Vagina (tissue), 2 donors: ENCODE data around the gene DOCK2. TPM values are rescaled to one million over a fixed set of nuclear protein-coding genes. Genes with fewer than 3 reads are reported as not detected.

ENCODE experiments used
- DNase-seq, 2 donors: peaks; one replicate each; pipeline ENCODE4 v3.0.0-alpha.2; 2017; ENCODE audit errors: extremely low spot score in 2 of 2
- H3K27ac ChIP-seq: fragments of 200-600 bp; sonication (generic); one replicate; pipeline ENCODE4 v1.5.1; 2019
- H3K27me3 ChIP-seq: fragments of 200-600 bp; sonication (generic); one replicate; pipeline ENCODE4 v1.5.1; 2019
- H3K36me3 ChIP-seq, 2 donors: fragments of 200-600 bp; sonication (generic); one replicate each; pipeline ENCODE4 v1.5.1; 2017 to 2019
- H3K4me1 ChIP-seq: fragments of 200-600 bp; sonication (generic); one replicate; pipeline ENCODE4 v1.5.1; 2019
- H3K4me3 ChIP-seq, 2 donors: fragments of 200-600 bp; sonication (generic); 1 replicate in 1 of 2; 2 replicates in 1 of 2; pipeline ENCODE4 v1.5.1; 2016 to 2019
- H3K9me3 ChIP-seq: fragments of 200-600 bp; sonication (generic); one replicate; pipeline ENCODE4 v1.5.1; 2019
- POLR2A ChIP-seq, 2 donors: fragments of 450-650 bp; IDR thresholded peaks; one replicate each; pipeline ENCODE4 v1.6.1; 2017; ENCODE audit warnings: antibody characterized with exemption in 2 of 2, mild to moderate bottlenecking in 2 of 2, moderate library complexity in 2 of 2
- POLR2AphosphoS5 ChIP-seq, 2 donors: sonication (generic); formaldehyde crosslinking; IDR thresholded peaks; one replicate each; pipeline ENCODE4 v1.9.0; 2017; ENCODE audit warnings: antibody characterized with exemption in 2 of 2, mild to moderate bottlenecking in 2 of 2, low read depth in 1 of 2; ENCODE audit not compliant: insufficient read depth in 1 of 2
- intact Hi-C: fragments of 100-400 bp; cut with DNase I; formaldehyde crosslinking; loops from one replicate; pipeline ENCODE4 v1.15.1; 2023
- total RNA-seq: library from RNA; depleted of rRNA; stranded (reverse); fragments of >200 nt; gene quantifications from one replicate; pipeline ENCODE4 v1.2.3, GENCODE V29; 2016
- TF ChIP-seq, protein P1 (sequence below), 3 experiments: fragments of 450-650 bp in 2 of 3; fragments of 200-600 bp in 1 of 3; sonication (generic) in 1 of 3; IDR thresholded peaks; one replicate each; pipeline ENCODE4 v1.5.1; 2017 to 2019; ENCODE audit warnings: antibody characterized with exemption in 3 of 3, mild to moderate bottlenecking in 2 of 3, moderate library complexity in 2 of 3

Gene DOCK2
- total RNA-seq, 1 donor from 2014 or later: 18.2 TPM

- no peak for DNase-seq
- Histone ChIP-seq H3K4me3 (no peak overlapping the region), H3K27me3 (no peaks in the 10 kb centered on the region), H3K4me1 (no peaks in the 10 kb centered on the region), H3K36me3 (no peaks in the 10 kb centered on the region), H3K9me3 (no peaks in the 10 kb centered on the region), H3K27ac (no peak overlapping the region)
- TF ChIP-seq POLR2A (IDR thresholded peaks at IDR 0.05): no peak
- TF ChIP-seq, protein P1, sequence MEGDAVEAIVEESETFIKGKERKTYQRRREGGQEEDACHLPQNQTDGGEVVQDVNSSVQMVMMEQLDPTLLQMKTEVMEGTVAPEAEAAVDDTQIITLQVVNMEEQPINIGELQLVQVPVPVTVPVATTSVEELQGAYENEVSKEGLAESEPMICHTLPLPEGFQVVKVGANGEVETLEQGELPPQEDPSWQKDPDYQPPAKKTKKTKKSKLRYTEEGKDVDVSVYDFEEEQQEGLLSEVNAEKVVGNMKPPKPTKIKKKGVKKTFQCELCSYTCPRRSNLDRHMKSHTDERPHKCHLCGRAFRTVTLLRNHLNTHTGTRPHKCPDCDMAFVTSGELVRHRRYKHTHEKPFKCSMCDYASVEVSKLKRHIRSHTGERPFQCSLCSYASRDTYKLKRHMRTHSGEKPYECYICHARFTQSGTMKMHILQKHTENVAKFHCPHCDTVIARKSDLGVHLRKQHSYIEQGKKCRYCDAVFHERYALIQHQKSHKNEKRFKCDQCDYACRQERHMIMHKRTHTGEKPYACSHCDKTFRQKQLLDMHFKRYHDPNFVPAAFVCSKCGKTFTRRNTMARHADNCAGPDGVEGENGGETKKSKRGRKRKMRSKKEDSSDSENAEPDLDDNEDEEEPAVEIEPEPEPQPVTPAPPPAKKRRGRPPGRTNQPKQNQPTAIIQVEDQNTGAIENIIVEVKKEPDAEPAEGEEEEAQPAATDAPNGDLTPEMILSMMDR (IDR thresholded peaks at IDR 0.05): no peak
- no peak for TF ChIP-seq POLR2AphosphoS5 (IDR thresholded peaks at IDR 0.05; ENCODE audit: insufficient read depth in 1 of 2, low read depth in 1 of 2)
- intact Hi-C loops: no loop called here
These were observed 243.1 kb downstream of the DOCK2 start for GRCh38 chr5:169880012-169880663.

DNA sequence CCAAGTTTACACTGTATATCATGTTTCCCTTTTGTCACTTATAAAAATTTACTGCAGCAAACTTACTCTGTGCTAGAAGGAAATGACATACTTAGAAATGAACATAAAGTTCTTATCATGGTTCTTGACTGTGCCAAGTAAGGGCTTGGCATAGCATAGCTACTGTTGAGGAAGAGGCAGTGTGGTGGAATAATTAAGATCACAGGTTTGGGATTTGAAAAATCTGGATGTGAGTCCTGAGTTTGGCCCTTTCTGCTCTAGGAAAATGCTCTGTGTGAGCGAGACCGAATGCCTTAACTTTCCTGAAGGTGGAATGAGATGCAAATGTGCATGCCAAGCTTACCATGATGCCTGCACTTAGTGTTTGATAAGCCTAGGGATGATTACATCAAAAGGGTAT is 243.7 kb downstream of the DOCK2 start:
- intact Hi-C loops: no loop called here
- DNase-seq: no peak

GRCh38 chr5:169881702-169882303 is 244.7 kb downstream of the DOCK2 start:
- no peaks in the 10 kb centered on the region for H3K4me1 ChIP-seq
- intact Hi-C loops: no loop called here
- no peak overlapping the region for H3K27ac ChIP-seq
- TF ChIP-seq POLR2A (IDR thresholded peaks at IDR 0.05) (no peak), POLR2AphosphoS5 (IDR thresholded peaks at IDR 0.05; ENCODE audit: insufficient read depth in 1 of 2, low read depth in 1 of 2) (no peak)
- TF ChIP-seq, protein P1 (IDR thresholded peaks at IDR 0.05): no peak
- no peak overlapping the region for H3K4me3 ChIP-seq
- DNase-seq: no peak
- no peaks in the 10 kb centered on the region for H3K9me3 ChIP-seq
- no peaks in the 10 kb centered on the region for H3K27me3 ChIP-seq
- no peaks in the 10 kb centered on the region for H3K36me3 ChIP-seq

More for the DNA sequence above, 243.7 kb downstream of the DOCK2 start:
- Histone ChIP-seq H3K4me3 (no peak overlapping the region), H3K4me1 (no peaks in the 10 kb centered on the region), H3K27ac (no peak overlapping the region), H3K36me3 (no peaks in the 10 kb centered on the region), H3K9me3 (no peaks in the 10 kb centered on the region), H3K27me3 (no peaks in the 10 kb centered on the region)
- TF ChIP-seq, protein P1 (IDR thresholded peaks at IDR 0.05): no peak
- TF ChIP-seq POLR2AphosphoS5 (IDR thresholded peaks at IDR 0.05; ENCODE audit: insufficient read depth in 1 of 2, low read depth in 1 of 2) (no peak), POLR2A (IDR thresholded peaks at IDR 0.05) (no peak)

DNA sequence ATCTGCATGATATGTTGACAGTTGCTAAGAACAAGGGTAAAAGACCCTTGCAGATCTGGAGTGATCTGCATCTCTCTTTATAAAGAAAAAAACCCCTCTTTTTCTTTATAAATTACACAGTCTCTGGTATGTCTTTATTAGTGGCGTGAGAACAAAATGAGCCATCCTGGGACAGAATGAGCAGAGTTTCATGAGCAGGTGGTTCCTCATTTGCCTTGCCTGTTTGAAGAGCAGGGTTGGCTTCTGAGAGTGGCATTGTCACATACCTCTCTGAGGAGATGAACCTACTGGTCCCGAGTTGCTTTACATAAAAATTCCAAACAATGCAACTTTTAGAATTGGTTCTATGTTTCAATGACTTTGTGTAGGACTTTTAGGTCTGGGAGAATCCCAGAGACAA is 249.0 kb downstream of the DOCK2 start:
- no peaks in the 10 kb centered on the region for H3K4me1 ChIP-seq
- no peak for DNase-seq
- no peaks in the 10 kb centered on the region for H3K27me3 ChIP-seq
- H3K9me3 ChIP-seq: no peaks in the 10 kb centered on the region
- TF ChIP-seq, protein P1 (IDR thresholded peaks at IDR 0.05): no peak
- TF ChIP-seq POLR2AphosphoS5 (IDR thresholded peaks at IDR 0.05; ENCODE audit: insufficient read depth in 1 of 2, low read depth in 1 of 2) (no peak), POLR2A (IDR thresholded peaks at IDR 0.05) (no peak)
- H3K4me3 ChIP-seq: no peak overlapping the region
- H3K36me3 ChIP-seq: no peaks in the 10 kb centered on the region
- no peak overlapping the region for H3K27ac ChIP-seq
- intact Hi-C loops: no loop called here

- intact Hi-C loops: no loop called here
- no peak for TF ChIP-seq POLR2AphosphoS5 (IDR thresholded peaks at IDR 0.05; ENCODE audit: insufficient read depth in 1 of 2, low read depth in 1 of 2)
- TF ChIP-seq, protein P1 (IDR thresholded peaks at IDR 0.05): no peak
- TF ChIP-seq POLR2A (IDR thresholded peaks at IDR 0.05): no peak
- no peak for DNase-seq
- Histone ChIP-seq H3K27ac (no peak overlapping the region), H3K9me3 (no peaks in the 10 kb centered on the region), H3K36me3 (no peaks in the 10 kb centered on the region), H3K27me3 (no peaks in the 10 kb centered on the region), H3K4me1 (no peaks in the 10 kb centered on the region), H3K4me3 (no peak overlapping the region)
These were observed 249.6 kb downstream of the DOCK2 start for GRCh38 chr5:169886677-169887076.
